ENCODE results near the gene SYT17. TPM values are rescaled to one million over a fixed set of nuclear protein-coding genes. Genes with fewer than 3 reads are reported as not detected.

SYT17 gene
- 7.1 and 10.3 TPM in 2 replicates for total RNA-seq (2014; rRNA removed; shearing (Covaris generic))
- 6.0 and 6.2 TPM in 2 replicates for total RNA-seq (2022)
- Bru-seq, nascent RNA = percentile 42 among the genes with signal in this experiment
- BruChase-seq, experiment 1, labeled RNA remaining after a 6-hour chase = percentile 48 among the genes with signal in this experiment
- percentile 49 among the genes with signal in this experiment for BruChase-seq, experiment 2, labeled RNA remaining after a 2-hour chase
- long read RNA-seq, transcript SYT17-208 (4 exons, 812 nt) = major isoform, 11 of 16 reads
- long read RNA-seq, partial matches to known transcripts = 0 of 16 reads
- long read RNA-seq, other reads (novel, unspliced or antisense) = 5 of 16 reads

- H3K36me3 ChIP-seq (ENCODE audit: insufficient read depth, low read length) = no peaks in the 10 kb centered on the region
- no TSS peak for BruUV-seq (replicated peaks)
- POLR2A ChIA-PET = no interaction called here
- H4K20me1 ChIP-seq (ENCODE audit: insufficient read depth, low read length) = no peaks in the 10 kb centered on the region
- no peak within 1 kb of the TSS for H3K27ac ChIP-seq (ENCODE audit: low read depth, low read length, poor library complexity, severe bottlenecking)
- no peak within 1 kb of the TSS for H2AFZ ChIP-seq (ENCODE audit: low read length)
- H3K9me2 ChIP-seq (ENCODE audit: insufficient read depth, low read length) = no peaks in the 10 kb centered on the region
- peak; percentile 57 for DNase-seq (ENCODE audit: low spot score)
- TF ChIP-seq EZH2phosphoT487 (IDR thresholded peaks at IDR 0.05; ENCODE audit: borderline replicate concordance, low read depth, low read length) (no peak), CTCF (conservative IDR thresholded peaks at IDR 0.05; ENCODE audit: low read length) (peak; percentile 71)
- no peaks in the 10 kb centered on the region; the same call in 1 of the 2 replicates for H3K9me3 ChIP-seq (ENCODE audit: low read length)
- H3K4me1 ChIP-seq (ENCODE audit: insufficient read depth, low read length, poor library complexity, severe bottlenecking) = no peaks in the 10 kb centered on the region
- H3K79me2 ChIP-seq (ENCODE audit: insufficient read depth, low read depth, low read length) = no peaks in the 10 kb centered on the region
- no peak within 1 kb of the TSS for H3K4me3 ChIP-seq (ENCODE audit: low read depth, low read length, poor library complexity, severe bottlenecking)
- intact Hi-C loops (cut with micrococcal nuclease; ENCODE audit: unreplicated experiment) = loop anchor here (5.0 kb wide), 1 partner anchor 209 kb away; no protein-coding TSS in a partner anchor
- H3K4me2 ChIP-seq (ENCODE audit: low read length) = peak within 1 kb of the TSS; percentile 30; the same call in 1 of the 2 replicates
- CTCF ChIA-PET (ENCODE audit: unreplicated experiment) = no interaction called here
These were observed at the start of gene SYT17 for GRCh38 chr16:19167710-19168370. TSS of gene SYT17 (plus strand) at chr16:19168240. CDS start at chr16:19168647, 407 bp downstream.

- no peak overlapping the region for H3K27ac ChIP-seq (ENCODE audit: low read depth, low read length, poor library complexity, severe bottlenecking)
- no peaks in the 10 kb centered on the region for H3K36me3 ChIP-seq (ENCODE audit: insufficient read depth, low read length)
- no peaks in the 10 kb centered on the region for H3K9me3 ChIP-seq (ENCODE audit: low read length)
- H3K9me2 ChIP-seq (ENCODE audit: insufficient read depth, low read length) = no peaks in the 10 kb centered on the region
- intact Hi-C loops (cut with micrococcal nuclease; ENCODE audit: unreplicated experiment) = no loop called here
- peak overlapping the region; percentile 74 for H3K4me2 ChIP-seq (ENCODE audit: low read length)
- peak overlapping the region; percentile 99 for H2AFZ ChIP-seq (ENCODE audit: low read length)
- DNase-seq (ENCODE audit: low spot score) = no peak
- BruUV-seq (replicated peaks) = no TSS peak
- no peaks in the 10 kb centered on the region for H3K79me2 ChIP-seq (ENCODE audit: insufficient read depth, low read depth, low read length)
- peak overlapping the region; percentile 55 for H3K4me3 ChIP-seq (ENCODE audit: low read depth, low read length, poor library complexity, severe bottlenecking)
- H3K4me1 ChIP-seq (ENCODE audit: insufficient read depth, low read length, poor library complexity, severe bottlenecking) = peaks cover 39% of the 10 kb centered on the region
- H4K20me1 ChIP-seq (ENCODE audit: insufficient read depth, low read length) = no peaks in the 10 kb centered on the region
- ChIA-PET CTCF (ENCODE audit: unreplicated experiment) (no interaction called here), POLR2A (interaction anchor here (0.6 to 2.1 kb wide), 3 partner anchors 12 to 409 kb away, joined by 4 to 8 read pairs (median 5); no protein-coding TSS in a partner anchor)
- TF ChIP-seq CTCF (conservative IDR thresholded peaks at IDR 0.05; ENCODE audit: low read length) (no peak), EZH2phosphoT487 (IDR thresholded peaks at IDR 0.05; ENCODE audit: borderline replicate concordance, low read depth, low read length) (no peak)
These were observed 49.1 kb upstream of the SYT17 start for GRCh38 chr16:19118938-19119431.
